Hepatocyte (in vitro differentiated cells): Measurements from ENCODE around the gene ROR1. TPM values are rescaled to one million over a fixed set of nuclear protein-coding genes. Genes with fewer than 3 reads are reported as not detected.

ENCODE experiments used
- DNase-seq: peaks from one replicate; pipeline ENCODE4 v3.0.0-alpha.2; 2016; ENCODE audit warnings: low spot score
- H2AFZ ChIP-seq: fragments of 200-600 bp; sonication (generic); 2 replicates; pipeline ENCODE4 v1.6.0; 2016; ENCODE audit warnings: antibody characterized with exemption, mild to moderate bottlenecking
- H3K27ac ChIP-seq: fragments of 200-600 bp; sonication (generic); 2 replicates; pipeline ENCODE4 v1.5.1; 2016; ENCODE audit warnings: mild to moderate bottlenecking
- H3K27me3 ChIP-seq: fragments of 200-600 bp; sonication (generic); 2 replicates; pipeline ENCODE4 v1.6.1; 2016
- H3K36me3 ChIP-seq: fragments of 200-600 bp; sonication (generic); replicated peaks from 2 replicates; pipeline ENCODE4 v1.5.1; 2016; ENCODE audit warnings: low read depth; ENCODE audit not compliant: insufficient read depth
- H3K4me1 ChIP-seq: fragments of 200-600 bp; sonication (generic); 2 replicates; pipeline ENCODE4 v1.5.1; 2016; ENCODE audit warnings: mild to moderate bottlenecking, moderate library complexity; ENCODE audit not compliant: insufficient read depth
- H3K4me2 ChIP-seq: fragments of 200-600 bp; sonication (generic); 2 replicates; pipeline ENCODE4 v1.6.0; 2016
- H3K4me3 ChIP-seq: fragments of 200-600 bp; sonication (generic); 2 replicates; pipeline ENCODE4 v1.5.1; 2016; ENCODE audit warnings: mild to moderate bottlenecking
- H3K79me2 ChIP-seq: fragments of 200-600 bp; sonication (generic); 2 replicates; pipeline ENCODE4 v1.6.0; 2017; ENCODE audit warnings: mild to moderate bottlenecking
- H3K9me2 ChIP-seq: fragments of 200-600 bp; sonication (generic); replicated peaks from 2 replicates; pipeline ENCODE4 v1.6.0; 2017; ENCODE audit warnings: mild to moderate bottlenecking; ENCODE audit not compliant: insufficient read depth
- H3K9me3 ChIP-seq: fragments of 200-600 bp; sonication (generic); 2 replicates; pipeline ENCODE4 v1.5.1; 2016; ENCODE audit warnings: low read depth, mild to moderate bottlenecking
- H4K20me1 ChIP-seq: fragments of 200-600 bp; sonication (generic); 2 replicates; pipeline ENCODE4 v1.6.0; 2016; ENCODE audit warnings: mild to moderate bottlenecking; ENCODE audit not compliant: insufficient read depth, poor library complexity, severe bottlenecking
- EZH2 ChIP-seq: fragments of 200-600 bp; sonication (generic); IDR thresholded peaks from 2 replicates; pipeline ENCODE4 v1.6.1; 2016; ENCODE audit warnings: antibody characterized with exemption, mild to moderate bottlenecking, borderline replicate concordance
- EZH2phosphoT487 ChIP-seq: fragments of 200-600 bp; sonication (generic); IDR thresholded peaks from one replicate; pipeline ENCODE4 v1.6.1; 2018; ENCODE audit warnings: antibody characterized with exemption, mild to moderate bottlenecking, low read depth, moderate library complexity; ENCODE audit not compliant: unreplicated experiment, severe bottlenecking
- WGBS: methylation state at CpG from one replicate; pipeline ENCODE4 v1.1.6; 2016; ENCODE audit warnings: low lambda C conversion rate; ENCODE audit errors: missing lambda C conversion rate; 5-methylcytosine and 5-hydroxymethylcytosine counted together
- polyA plus RNA-seq: library from polyadenylated mRNA; unstranded; fragments of >200 nt; fragmentation: Nextera tagmentation; extraction: Ambion mirVana; gene quantifications from 2 replicates; pipeline ENCODE4 v1.2.1, GENCODE V29; 2016
- total RNA-seq: library from RNA; depleted of rRNA; stranded (reverse); fragments of >200 nt; gene quantifications from 2 replicates; pipeline ENCODE4 v1.2.3, GENCODE V29; 2014
- TF ChIP-seq, protein P1 (sequence below): fragments of 200-600 bp; sonication (generic); IDR thresholded peaks from 2 replicates; pipeline ENCODE4 v1.5.1; 2016; ENCODE audit warnings: antibody characterized with exemption, mild to moderate bottlenecking; ENCODE audit not compliant: poor library complexity

The ROR1 gene
- total and polyA plus RNA-seq, 2 experiments from 2014 or later, result 16.4 to 27.7 TPM

DNA sequence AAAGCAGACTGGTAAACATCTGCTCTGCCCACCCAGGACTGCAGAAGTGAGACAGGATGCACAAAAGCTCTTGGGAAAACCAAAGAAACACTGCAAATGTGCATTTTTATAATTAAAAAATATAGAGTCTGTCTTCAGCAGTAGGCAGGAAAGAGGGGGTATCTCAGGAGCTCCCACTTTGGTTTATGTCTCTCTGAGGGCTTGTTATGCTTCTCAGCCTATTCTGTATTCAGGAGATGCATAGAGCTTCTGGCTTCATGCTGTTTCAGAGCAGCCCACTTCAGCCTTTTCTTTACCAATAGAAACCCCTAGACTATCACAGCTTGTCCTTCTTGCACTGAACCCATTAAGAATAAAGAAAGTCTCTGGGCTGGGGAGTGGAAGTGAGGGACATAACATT lies 148.0 kb downstream of the ROR1 start:
- H3K4me3 ChIP-seq, result no peak overlapping the region
- no peaks in the 10 kb centered on the region for H3K9me2 ChIP-seq
- H3K4me1 ChIP-seq, result peaks cover 47% of the 10 kb centered on the region
- H4K20me1 ChIP-seq, result no peaks in the 10 kb centered on the region
- H3K79me2 ChIP-seq, result peaks cover 24% of the 10 kb centered on the region
- H3K9me3 ChIP-seq, result no peaks in the 10 kb centered on the region
- H3K36me3 ChIP-seq, result no peaks in the 10 kb centered on the region
- H3K27ac ChIP-seq, result peak overlapping the region; percentile 39
- TF ChIP-seq EZH2, result no peak
- no peak for TF ChIP-seq EZH2phosphoT487
- TF ChIP-seq, protein P1, sequence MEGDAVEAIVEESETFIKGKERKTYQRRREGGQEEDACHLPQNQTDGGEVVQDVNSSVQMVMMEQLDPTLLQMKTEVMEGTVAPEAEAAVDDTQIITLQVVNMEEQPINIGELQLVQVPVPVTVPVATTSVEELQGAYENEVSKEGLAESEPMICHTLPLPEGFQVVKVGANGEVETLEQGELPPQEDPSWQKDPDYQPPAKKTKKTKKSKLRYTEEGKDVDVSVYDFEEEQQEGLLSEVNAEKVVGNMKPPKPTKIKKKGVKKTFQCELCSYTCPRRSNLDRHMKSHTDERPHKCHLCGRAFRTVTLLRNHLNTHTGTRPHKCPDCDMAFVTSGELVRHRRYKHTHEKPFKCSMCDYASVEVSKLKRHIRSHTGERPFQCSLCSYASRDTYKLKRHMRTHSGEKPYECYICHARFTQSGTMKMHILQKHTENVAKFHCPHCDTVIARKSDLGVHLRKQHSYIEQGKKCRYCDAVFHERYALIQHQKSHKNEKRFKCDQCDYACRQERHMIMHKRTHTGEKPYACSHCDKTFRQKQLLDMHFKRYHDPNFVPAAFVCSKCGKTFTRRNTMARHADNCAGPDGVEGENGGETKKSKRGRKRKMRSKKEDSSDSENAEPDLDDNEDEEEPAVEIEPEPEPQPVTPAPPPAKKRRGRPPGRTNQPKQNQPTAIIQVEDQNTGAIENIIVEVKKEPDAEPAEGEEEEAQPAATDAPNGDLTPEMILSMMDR, result no peak
- DNase-seq, result no peak
- H3K4me2 ChIP-seq, result no peak overlapping the region
- H3K27me3 ChIP-seq, result no peaks in the 10 kb centered on the region
- no peak overlapping the region for H2AFZ ChIP-seq

DNA sequence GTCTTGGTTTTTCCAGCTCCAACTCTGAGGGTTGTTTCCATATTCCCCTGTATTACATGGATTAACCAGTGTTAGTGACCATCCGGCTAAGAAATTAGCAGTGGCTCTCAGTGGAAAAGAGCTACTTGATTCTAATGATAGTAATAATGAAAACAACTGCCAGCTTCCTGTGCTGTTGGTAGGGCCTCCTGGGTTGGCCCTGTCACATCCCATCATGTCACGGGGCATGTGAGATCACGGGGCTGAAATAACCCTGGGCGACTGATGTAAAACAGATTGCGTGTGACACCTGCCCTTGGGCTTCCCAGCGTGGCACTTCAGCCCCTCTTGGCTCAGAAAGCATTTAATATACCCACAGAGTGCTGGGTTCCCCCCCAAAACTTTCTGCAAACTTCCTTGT lies 149.0 kb downstream of the ROR1 start:
- peaks cover 45% of the 10 kb centered on the region for H3K4me1 ChIP-seq
- no peak overlapping the region for H3K4me3 ChIP-seq
- H3K4me2 ChIP-seq, result no peak overlapping the region
- no peaks in the 10 kb centered on the region for H3K9me2 ChIP-seq
- TF ChIP-seq, protein P1, result no peak
- TF ChIP-seq EZH2phosphoT487 (no peak), EZH2 (no peak)
- no peaks in the 10 kb centered on the region for H3K36me3 ChIP-seq
- peaks cover 25% of the 10 kb centered on the region for H3K79me2 ChIP-seq
- H4K20me1 ChIP-seq, result no peaks in the 10 kb centered on the region
- no peak for DNase-seq
- H3K9me3 ChIP-seq, result no peaks in the 10 kb centered on the region
- WGBS, result 76% methylated on average over 6 of the region's 6 CpGs
- no peaks in the 10 kb centered on the region for H3K27me3 ChIP-seq
- H2AFZ ChIP-seq, result no peak overlapping the region
- H3K27ac ChIP-seq, result peak overlapping the region; percentile 39

DNA sequence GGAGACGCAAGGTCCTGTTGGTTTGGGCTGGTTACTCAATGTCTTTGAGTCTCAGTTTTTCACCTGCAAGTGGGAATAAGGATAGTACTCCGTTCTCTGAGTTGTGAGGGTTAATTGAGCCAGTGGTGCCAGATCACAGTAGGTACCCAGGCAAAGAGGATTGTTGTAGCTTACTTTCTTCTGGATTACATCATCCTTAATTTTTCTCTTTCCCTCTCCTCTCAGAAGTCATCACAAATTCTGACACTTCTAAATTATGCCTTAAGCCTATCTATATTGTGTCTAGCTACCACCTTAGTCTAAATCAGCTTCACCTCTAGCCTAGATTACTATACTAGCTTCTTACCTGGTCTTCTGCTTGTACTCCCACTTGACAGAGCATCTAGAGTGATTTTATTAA lies 149.5 kb downstream of the ROR1 start:
- Histone ChIP-seq H3K36me3 (no peaks in the 10 kb centered on the region), H3K27me3 (no peaks in the 10 kb centered on the region), H3K4me1 (peaks cover 49% of the 10 kb centered on the region), H3K9me3 (no peaks in the 10 kb centered on the region), H3K27ac (no peak overlapping the region), H3K9me2 (no peaks in the 10 kb centered on the region), H2AFZ (no peak overlapping the region), H4K20me1 (no peaks in the 10 kb centered on the region), H3K4me3 (no peak overlapping the region), H3K4me2 (no peak overlapping the region), H3K79me2 (peaks cover 28% of the 10 kb centered on the region)
- WGBS, result 96% methylated on average over 2 of the region's 2 CpGs
- DNase-seq, result no peak
- TF ChIP-seq EZH2 (no peak), EZH2phosphoT487 (no peak)
- TF ChIP-seq, protein P1, result no peak

DNA sequence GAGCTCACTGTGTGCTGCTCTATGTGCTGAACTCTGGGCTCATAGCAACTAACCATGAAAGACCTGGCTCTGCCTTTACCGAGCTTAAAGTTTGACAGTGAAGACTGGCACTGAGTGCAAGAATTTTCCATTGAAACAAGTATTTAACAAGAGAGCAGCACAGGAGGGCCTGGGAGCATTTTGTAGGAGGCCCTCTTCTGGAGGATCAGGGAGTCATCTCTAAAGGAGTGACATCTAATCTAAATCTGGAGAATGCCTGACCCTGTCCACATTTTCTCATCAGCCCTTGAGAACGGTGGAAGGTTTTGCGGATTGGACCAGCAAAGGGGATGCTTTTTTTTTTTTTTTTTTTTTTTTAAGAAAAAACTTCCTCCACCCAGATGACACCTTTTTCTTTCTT lies 150.8 kb downstream of the ROR1 start:
- Histone ChIP-seq H3K4me3 (no peak overlapping the region), H3K36me3 (no peaks in the 10 kb centered on the region), H3K9me3 (no peaks in the 10 kb centered on the region), H2AFZ (no peak overlapping the region), H3K4me2 (no peak overlapping the region), H3K79me2 (peaks cover 23% of the 10 kb centered on the region), H3K27me3 (no peaks in the 10 kb centered on the region), H3K4me1 (peaks cover 44% of the 10 kb centered on the region), H3K27ac (no peak overlapping the region), H4K20me1 (no peaks in the 10 kb centered on the region), H3K9me2 (no peaks in the 10 kb centered on the region)
- TF ChIP-seq, protein P1, result no peak
- no peak for TF ChIP-seq EZH2phosphoT487
- no peak for TF ChIP-seq EZH2
- WGBS, result 98% methylated on average over 3 of the region's 3 CpGs
- DNase-seq, result no peak
